NCI-H1436 treated with DMSO at 0.1 percent for 48 hours (cell line): ENCODE results near the gene MEMO1.
"Not testable (repeated sequence)": the region's sequence is repeated elsewhere in the genome, so short reads cannot be mapped to it uniquely, and the experiment has no call there.

Experiments
- DNase-seq: peaks from one replicate; lab custom pipeline; 2025; lab: John Stamatoyannopoulos, UW

Gene MEMO1

GRCh38 chr2:31957354-31958139 lies 53.3 kb downstream of the MEMO1 start:
- DNase-seq: no peak

DNA sequence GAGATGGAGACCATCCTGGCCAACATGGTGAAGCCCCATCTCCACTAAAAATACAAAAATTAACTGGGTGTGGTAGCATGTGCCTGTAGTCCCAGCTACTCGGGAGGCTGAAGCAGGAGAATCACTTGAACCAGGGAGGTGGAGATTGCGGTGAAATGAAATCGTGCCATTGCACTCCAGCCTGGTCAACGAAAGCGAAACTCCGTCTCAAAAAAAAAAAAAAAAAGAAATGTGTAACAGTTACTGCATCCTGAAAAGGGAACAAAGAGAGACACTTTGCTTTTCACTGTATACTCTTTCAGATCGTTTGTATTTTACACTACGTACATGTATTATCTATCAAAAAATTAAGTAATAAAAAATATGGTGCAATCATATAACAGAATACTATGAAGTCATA lies 53.9 kb downstream of the MEMO1 start:
- not testable (repeated sequence) for DNase-seq

- DNase-seq: no peak
These were observed 54.5 kb downstream of the MEMO1 start for GRCh38 chr2:31956312-31956711.

DNA sequence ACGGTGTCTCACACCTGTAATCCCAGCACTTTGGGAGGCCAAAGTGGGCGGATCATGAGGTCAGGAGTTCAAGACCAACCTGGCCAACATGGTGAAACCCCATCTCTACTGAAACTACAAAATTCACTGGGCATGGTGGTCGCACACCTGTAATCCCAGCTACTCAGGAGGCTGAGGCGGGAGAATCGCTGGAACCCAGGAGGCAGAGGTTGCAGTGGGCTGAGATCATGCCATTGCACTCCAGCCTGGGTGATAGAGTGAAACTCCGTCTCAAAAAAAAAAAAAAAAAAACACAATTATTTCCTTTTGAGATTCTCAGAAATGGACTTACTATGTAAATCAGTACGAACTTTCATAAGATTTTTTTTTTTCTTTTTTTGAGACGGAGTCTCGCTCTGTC lies 57.7 kb downstream of the MEMO1 start:
- DNase-seq: not testable (repeated sequence)

GRCh38 chr2:31950946-31951562 lies 59.8 kb downstream of the MEMO1 start:
- DNase-seq: no peak

DNA sequence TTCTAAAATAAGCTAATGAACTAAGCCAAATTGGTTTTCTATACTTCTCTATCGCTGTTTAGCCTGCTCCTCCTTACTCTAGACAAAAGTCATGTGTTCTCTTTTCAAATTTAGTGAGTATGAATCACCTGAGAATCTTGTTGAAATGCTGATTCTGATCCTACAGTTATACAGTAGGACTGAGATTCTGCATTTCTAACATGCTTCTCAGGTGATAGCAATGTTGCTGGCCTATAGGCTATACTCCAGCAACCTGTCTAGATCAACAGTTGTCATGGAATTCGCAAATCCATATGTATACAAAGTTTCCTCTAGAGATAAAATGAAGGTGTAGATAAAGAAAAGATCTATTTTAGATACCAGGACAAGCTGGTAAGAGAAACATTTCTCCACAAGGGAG lies 62.9 kb downstream of the MEMO1 start:
- no peak for DNase-seq

DNA sequence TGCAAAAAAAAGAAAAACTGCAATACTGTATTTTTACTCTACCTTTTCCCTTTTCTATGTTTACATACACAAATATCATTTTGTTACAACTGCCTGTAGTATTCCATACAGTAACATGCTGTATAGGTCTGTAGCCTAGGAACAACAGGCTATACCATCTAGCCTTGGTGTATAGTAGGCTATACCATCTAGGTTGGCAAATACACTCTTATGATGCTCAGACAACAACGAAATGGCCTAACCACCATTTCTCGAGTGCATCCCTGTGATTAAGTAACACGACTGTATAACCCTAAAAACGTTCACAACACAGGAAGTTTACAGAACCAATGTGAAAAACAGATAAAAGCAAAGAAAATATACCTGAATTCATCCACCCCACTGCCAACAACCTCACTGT lies 64.0 kb downstream of the MEMO1 start:
- no peak for DNase-seq

DNA sequence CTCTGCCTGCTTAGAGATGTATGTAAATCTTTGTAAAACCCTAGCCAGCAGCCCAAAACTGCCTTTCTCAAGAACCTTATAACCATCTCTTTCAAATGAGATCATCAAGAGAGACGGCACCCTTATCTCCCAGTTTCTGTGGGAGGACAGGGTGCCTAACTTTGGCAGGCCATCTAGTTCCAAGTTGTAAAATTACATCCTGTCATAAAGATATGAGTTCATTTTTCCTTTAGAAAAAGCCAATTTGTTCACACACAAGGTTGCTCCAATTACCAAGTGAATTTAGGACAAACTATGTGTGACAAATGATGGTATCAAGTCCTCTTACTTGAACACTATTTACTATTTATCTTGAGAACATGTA lies 65.3 kb downstream of the MEMO1 start:
- no peak for DNase-seq

GRCh38 chr2:31944828-31945571 lies 65.8 kb downstream of the MEMO1 start:
- DNase-seq: no peak

DNA sequence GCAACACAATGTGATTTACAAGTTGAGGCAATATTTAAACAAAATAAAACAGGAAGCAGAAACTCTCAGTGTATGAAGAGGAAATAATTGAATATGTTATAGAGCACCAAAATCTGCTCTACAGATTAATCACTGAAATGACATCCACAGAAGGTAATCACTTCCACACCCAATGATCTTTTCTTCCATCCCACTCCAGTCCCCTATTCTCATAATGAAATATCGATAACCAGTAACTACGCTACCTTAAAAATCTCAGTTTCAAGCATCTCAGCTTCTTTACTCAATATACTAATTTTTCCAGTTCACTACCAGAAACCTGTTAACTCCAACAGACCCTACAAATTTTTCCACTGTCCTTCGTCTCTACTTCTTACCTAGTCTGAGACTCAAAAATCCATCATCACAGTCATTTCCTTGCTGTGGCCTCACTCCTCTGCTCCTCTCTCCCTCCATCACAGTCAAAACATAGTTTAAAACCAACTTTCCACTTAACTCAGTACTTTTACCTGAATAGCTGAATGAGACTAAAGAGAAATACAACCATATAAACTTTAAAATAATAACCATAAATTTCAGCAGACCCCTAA lies 67.1 kb downstream of the MEMO1 start:
- no peak for DNase-seq

DNA sequence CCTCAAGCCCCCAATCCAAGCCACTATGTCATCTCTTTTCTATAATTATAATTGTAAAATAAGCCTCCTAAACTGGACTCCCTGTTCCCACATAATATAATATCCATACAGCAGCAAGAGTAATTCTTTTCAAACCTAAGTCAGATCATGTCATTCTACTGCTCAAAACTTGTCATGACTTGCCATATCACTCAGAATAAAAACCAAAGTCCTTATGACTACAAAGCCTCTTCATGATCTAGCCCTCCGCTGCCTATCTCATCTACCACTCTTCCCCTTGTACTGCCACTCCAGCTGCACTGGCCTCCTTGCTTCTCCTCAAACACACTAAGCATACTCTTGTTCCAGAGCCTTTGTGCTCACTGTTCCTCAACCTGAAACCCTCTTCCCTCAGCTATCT lies 69.9 kb downstream of the MEMO1 start:
- no peak for DNase-seq

DNA sequence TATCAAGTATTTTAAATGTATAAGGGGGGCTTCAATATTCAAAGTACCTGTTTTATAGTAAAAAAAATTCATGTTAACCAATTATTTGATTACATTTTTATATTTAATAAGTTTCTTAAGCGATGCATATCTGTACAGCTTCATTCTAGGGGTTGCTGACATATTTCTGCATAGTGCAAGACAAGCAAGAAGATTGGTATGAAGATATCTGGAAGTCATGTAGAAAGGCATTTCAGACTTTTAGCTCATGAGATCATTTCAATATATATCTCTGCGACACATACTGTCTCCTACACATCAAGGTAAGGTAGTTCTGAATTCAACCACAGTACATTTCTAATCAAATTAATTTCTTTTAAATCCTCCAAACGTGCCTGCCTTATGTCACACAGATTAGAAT lies 73.1 kb downstream of the MEMO1 start:
- no peak for DNase-seq

GRCh38 chr2:31935370-31935769 lies 75.4 kb downstream of the MEMO1 start:
- DNase-seq: no peak

DNA sequence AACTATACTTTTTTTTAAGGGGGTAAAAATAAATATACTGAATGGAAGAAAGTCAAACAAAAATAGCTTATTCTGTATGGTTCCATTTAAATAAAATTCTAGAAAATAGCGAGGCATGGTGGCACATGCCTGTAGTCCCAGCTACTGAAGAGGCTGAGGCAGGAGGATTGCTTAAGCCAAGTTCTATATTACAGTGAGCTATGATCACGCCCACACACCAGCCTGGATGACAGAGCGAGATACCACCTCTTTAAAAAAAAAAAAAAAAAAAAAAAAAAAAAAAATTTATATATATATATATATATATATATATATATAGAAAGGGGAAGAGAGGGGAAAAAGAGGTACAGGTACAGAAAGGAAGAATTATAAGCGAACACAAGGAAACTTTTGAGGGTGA lies 77.7 kb downstream of the MEMO1 start:
- no peak for DNase-seq

DNA sequence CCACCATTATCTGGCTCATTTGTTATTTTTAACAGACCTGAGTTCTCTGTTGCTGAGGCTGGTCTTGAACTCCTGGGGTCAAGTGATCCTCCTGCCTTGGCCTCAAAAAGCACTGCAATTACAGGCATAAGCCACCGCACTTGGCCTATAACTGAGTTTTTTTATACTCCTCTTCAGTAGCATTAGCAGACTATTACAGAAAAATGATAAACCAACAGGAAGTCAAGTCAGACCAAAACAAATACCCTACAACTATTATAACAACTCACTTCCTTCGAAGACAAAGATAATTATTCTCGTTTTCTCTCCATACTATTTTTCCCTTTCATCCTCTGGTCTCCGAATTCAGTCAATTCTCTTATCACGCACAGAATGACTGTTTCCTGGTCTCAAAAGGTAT lies 78.2 kb downstream of the MEMO1 start:
- DNase-seq: no peak

DNA sequence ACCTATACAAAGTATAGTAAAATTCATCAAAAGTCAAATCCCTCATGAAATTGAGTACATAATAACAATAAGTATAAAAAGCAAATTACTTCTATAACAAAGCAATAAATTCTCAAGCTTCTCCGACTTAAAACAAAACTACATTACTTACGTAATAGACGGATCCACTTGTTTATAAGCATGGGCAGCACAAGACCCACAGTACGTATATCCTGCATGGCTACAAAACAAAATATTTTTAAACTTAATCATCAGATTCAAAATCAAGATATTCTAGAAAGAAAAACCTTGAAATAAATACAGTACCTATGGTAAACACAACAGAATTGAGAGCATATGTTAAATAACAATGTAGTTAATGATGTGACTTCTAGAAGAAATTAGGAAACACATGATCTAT lies 78.9 kb downstream of the MEMO1 start:
- no peak for DNase-seq

- no peak for DNase-seq
These were observed 85.3 kb downstream of the MEMO1 start for GRCh38 chr2:31925517-31925916.

- DNase-seq: no peak
These were observed 87.1 kb downstream of the MEMO1 start for GRCh38 chr2:31923662-31924061.

GRCh38 chr2:31922542-31923408 lies 88.0 kb downstream of the MEMO1 start:
- DNase-seq: no peak

DNA sequence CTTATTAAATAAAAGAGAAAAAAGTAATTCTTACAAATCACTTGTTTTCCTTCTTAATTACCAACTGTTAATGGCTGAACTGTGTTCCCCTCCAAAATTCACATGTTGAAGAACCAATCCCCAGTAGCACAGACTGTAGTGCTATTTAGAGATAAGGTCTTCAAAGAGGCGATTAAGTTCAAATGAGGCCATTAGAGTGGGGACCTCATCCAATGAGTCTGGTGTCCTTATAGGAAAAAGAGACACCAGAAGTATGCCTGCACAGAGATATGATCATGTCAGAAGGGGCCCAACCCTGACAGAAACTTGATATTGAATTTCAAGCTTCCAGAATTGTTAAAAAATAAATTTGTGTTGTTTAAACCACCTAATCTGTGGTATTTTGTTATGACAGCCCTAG lies 89.8 kb downstream of the MEMO1 start:
- DNase-seq: no peak

- no peak for DNase-seq
These were observed 91.3 kb downstream of the MEMO1 start for GRCh38 chr2:31919499-31919898.

DNA sequence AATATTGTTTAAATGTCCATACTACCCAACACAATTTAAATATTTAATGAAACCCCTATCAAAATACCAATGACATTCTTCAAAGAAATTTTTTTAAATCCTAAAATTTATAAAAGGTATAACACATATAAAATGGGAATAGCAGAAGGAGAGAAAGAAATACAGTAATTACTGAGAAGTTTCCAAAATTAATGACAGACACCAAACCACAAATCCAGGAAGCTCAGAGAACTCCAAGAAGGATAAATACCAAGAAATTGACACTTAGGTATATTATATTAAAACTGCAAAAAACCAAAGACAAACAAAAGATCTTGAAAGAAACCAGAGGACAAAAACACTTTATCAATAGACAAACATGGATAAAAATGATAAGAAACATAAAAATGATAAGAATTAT lies 101.1 kb downstream of the MEMO1 start:
- no peak for DNase-seq
